Activated CD4-positive, alpha-beta T cell treated with anti-CD3 and anti-CD28 coated beads for 48 hours (primary cell): ENCODE results near the gene SPDYE2.
"Not testable (repeated sequence)": the region's sequence is repeated elsewhere in the genome, so short reads cannot be mapped to it uniquely, and the experiment has no call there.

Experiments
- DNase-seq: peaks from one replicate; pipeline ENCODE4 v3.0.0-alpha.2; 2020

Gene SPDYE2, protein sequence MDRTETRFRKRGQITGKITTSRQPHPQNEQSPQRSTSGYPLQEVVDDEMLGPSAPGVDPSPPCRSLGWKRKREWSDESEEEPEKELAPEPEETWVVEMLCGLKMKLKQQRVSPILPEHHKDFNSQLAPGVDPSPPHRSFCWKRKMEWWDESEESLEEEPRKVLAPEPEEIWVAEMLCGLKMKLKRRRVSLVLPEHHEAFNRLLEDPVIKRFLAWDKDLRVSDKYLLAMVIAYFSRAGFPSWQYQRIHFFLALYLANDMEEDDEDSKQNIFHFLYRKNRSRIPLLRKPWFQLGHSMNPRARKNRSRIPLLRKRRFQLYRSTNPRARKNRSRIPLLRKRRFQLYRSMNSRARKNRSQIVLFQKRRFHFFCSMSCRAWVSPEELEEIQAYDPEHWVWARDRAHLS

DNA sequence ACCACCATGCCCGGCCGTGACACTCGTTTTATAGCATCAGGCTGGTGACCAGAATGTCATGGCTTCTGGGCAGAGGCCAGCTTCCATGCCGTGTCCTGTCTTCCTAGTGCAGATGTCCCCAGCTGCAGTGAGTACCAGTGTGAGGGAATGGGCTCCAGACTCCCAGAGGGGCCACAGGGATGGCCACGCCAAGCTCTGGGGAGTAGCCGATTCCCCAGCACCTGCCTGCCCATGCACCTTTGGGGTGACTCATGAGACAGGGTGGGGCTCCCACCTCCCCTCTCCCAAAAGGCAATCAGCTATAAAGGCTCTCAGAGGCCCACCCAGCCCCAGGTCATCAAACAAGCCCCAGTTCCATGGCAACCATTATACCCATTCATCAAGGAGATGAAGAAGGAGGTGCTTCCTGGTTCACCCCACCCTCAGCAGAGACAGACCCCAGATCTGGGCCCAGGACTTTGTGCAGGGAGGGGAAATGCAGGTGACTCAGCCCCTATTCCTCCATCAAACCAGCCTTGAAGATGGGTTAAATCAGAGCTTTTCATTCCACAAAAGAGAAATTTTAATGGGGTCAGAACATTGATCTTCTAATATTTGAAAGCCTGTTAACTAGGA is at the start of gene SPDYE2:
Gene SPDYE2, plus strand, starts transcription at position 419 of the 615 bp plus-strand sequence. CDS start 2,030 bp downstream, outside the sequence.
- DNase-seq = not testable (repeated sequence)

DNA sequence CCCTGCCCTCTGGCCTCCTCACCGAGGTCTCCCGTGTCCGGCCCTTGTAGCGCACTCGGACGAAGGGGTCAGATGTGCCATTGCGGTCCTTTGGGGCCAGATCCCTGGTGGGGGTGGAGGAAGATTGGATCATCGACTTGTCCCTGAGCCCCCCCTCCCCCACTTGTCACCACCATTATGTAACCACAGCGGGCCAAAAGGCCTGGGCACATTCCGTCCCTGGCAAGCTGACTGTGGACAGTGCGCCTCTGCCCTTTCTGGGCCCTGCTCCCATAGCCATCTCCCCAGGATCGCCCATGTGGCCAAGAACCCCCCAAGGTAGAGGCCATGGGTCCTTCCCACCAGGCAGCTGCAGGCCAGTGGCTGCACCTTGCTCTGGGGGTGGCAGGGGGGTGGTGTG is 47.9 kb upstream of the SPDYE2 start:
- not testable (repeated sequence) for DNase-seq

DNA sequence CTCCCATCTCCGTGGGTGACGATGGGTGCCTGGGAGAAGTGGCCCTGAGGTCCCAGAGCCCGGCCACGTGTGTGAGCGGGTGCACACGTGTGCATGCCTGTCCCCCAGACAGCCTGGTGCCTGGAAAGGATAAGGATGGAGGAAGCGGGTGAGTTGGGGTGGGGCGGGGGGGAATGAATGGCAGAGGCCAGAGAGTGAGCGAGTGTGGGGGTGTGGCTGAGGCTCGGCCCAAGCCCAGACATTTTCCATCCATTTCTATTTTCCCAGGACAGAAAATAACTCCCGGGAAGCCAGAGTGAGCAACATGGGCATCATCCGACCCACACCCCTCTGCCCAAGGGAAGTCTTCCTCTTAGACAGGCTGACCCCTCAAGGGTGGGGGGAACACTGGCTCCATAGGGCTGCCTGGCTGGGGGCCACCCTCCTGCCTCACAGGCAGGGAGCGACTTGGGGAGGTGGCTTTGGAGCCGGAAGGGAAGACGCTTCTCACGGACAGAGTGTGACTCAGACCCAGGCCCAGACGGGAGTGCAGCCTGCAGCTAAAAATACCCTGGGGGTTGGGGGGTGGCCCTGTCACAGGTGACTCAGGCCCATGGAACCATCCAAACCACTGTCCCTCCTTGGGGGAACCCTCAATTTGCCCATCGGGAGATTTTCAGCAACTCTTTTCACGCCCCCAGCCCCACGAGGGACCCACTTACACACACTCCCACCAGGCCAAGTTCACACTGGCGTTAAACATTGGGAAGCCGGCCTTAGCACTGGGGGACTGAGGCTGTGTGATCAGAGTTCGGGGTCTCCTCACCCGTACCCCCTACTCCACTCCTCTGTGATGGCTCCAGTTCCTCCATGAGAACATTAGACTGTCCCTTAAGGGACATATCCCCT is 45.5 kb upstream of the SPDYE2 start:
- DNase-seq = not testable (repeated sequence)

DNA sequence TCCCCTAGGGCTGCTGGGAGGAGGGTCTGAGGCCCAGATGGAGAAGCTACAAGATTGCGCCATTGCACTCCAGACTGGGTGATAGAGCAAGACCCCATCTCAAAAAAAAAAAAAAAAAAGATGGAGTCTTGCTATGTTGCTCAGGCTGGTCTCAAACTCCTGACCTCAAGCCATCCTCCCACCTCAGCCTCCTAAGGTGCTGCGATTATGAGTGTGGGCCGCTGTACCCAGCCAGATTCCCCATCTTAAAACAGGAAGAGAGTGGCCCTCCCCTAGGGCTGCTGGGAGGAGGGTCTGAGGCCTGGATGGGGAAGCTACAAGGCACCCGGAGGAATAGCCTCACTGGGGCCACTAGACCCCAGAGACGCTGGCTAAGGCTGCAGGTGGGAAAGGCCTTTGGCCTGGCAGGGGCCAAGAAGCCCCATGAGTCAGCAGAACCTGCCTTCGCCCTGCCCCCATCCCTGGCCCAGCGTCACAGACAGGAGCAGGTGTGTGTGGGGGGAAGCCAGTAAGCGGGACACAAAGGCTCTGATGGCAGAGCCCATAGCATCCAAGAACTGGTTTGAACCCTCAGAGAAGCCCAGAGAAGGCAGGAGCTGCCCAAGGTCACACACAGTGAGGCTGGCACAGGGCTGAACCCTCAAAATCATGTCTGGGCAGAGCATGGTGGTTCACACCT is 43.5 kb upstream of the SPDYE2 start:
- DNase-seq = not testable (repeated sequence)

DNA sequence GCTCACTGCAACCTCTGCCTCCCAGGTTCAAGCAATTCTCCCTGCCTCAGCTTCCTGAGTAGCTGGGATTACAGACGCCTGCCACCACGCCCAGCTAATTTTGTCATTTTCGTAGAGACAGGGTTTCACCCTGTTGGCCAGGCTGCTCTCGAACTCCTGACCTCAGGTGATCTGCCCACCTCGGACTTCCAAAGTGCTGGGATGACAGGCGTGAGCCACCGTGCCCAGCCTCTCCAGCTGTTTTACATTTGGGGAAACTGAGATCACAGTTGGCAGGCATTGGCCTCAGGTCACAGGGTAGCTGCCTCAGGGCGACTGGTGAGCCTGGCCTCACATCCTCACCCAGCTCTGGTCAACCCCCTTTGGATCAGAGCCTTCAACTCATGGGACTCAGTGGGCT is 40.5 kb upstream of the SPDYE2 start:
- DNase-seq = not testable (repeated sequence)

DNA sequence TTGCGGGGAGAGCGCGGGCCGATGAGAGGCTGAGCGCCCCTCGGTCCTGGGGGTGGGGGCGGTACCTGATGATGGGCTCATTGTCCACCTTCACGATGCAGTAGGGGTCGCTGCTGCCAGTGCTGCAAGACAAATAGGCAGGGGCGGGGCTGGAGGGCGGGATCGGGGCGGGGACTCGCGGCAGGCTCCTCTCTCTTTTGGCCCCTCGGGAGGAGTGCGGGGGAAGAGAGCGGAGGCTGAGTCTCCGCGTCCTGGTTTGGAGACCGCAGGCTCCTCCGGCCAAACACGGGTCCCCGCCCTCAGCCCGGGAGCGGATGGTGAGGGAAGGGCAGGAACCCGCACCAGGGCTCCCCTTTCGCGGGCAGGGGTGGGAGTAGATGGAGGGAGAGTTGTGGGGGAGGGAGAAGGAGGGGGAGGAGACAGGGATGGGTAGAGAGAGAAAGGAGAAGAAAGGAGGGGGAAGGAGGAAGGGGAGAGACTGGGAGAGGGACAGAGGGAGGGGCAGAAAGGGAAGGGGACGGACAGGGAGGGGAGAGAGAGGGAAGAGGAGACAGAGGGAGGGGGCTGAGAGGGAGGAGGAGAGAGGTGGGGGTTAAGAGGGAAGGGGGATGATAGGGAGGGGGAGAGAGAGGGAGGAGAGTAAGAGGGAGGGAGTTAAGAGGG is 39.0 kb upstream of the SPDYE2 start:
- not testable (repeated sequence) for DNase-seq

DNA sequence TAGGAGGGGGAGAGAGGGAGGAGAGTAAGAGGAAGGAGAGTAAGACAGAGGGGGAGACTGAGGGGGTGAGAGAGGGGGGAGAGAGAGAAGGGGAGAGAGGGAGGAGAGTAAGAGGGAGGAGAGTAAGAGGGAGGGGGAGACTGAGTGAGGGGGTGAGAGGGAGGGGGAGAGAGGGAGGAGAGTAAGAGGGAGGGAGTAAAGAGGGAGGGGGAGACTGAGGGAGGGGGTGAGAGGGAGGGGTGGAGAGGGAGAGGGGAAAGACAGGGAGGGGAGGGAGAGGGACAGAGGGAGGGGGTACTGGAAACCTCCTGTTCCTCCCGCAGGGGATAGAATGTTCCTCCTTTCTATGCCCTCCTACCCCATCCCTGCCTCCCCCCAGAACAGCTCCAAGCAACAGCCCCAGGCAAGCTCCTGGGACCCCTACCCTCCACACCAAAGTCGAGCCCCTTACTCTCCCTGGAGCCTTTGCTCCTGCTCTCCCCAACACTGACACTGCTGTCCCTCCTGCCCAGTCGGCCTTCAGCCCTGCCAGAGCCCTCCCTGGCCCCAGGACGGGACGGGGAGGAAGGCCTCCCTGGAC is 38.3 kb upstream of the SPDYE2 start:
- not testable (repeated sequence) for DNase-seq

DNA sequence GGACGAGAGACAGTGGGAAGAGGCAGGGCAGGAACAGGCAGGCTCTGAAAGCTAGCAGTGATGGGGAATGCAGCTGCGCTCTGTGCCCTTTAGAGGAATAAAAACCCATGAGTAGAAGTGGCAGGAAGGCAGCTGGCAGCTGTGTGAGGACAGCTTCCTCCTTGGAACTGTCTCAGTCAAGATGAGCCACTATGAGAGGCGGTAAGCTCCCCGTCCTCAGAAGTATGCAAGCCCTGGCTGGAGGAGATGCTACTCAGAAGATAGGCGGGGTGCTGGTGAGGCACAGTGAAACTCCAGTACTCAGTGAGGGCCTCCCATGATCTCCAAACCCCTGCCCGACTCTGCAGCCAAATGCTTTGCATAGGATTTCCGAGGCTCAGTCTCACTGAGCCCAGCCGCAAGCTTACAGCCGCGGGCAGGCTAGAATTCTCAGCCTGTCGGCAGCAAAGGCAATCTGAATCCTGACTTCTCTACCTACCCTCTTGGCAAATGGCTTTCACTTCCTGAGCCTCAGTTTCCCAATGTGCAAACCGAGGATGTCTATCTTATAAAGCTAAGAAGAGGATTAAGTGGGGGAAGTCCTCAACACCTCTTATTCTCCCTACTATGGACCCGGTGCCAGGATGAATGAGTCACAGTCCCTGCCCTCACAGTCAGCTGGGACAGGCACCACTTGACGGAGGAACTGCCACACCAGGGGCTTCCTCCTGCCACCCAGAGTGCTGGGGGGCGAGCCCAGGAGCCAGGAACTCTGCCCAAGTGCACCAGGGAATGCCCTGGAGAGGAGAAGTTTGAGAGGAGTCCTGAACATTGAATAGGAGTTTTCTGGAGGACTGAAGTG is 35.9 kb upstream of the SPDYE2 start:
- DNase-seq = not testable (repeated sequence)

DNA sequence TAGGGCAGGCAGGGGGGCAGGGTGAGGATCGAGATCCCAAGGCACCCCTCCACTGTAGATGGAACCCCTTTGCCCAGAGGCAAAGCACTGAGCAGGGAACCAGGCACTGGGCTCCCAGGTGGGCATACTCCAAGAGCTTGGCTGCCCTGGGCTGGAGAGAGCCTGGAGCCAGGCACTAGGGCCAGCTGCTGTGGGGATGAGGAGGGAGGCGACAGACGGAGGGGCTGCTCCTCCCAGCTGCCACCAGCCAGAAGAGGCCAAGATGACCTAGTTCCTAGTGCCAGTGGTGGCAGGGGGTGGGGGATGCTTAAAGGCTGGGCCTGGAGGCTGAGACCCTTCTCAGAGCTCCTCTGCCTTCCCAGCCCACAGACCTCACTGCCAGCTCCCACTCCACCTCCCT is 35.1 kb upstream of the SPDYE2 start:
- DNase-seq = not testable (repeated sequence)

DNA sequence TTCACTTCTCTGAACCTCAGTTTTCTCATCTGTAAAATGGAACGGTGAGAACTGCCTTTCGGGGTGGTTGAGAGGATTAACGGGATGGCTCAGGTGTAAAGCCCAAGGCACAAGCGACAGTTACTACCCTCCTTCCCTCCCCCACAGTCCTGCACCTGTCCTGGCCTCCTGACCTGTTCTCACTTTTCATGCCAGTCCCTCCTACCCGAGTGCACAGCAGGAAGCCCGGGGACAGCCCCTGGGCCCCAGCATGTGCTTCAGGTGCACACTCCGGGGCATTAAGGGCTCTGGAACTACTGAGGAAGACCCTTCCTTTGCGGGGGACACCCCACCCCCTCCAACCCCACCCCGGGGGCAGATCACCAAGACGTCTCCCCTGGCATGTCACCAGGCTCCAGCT is 34.1 kb upstream of the SPDYE2 start:
- not testable (repeated sequence) for DNase-seq

DNA sequence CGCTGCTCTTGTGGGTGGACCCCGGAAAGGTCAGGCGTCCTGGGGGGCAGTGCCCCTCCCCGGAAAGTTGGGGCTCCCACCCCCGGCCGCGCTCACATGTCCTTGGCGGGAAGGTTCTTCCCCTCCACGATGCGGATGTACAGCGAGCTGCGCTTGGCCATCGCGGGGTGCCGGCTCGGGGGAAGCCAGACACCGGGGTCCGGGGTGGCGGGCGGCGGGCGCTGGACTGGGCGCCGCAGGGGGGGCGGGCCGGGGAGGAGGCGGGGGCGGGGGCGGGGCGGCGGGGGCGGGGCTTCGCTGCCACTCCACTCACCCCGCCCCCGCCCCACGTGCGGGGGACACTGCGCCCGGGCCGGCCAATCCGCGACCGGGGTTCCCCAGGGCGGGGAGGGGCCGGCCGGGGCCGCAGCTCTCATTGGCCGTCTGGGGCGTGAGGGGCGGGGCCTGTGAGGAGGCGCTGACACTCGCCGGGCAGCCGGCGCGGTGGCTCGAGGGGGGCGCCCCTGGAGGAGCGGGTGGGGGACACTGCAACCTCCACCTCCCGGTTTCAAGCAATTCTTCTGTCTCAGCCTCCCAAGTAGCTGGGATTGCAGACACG is 33.4 kb upstream of the SPDYE2 start, which contains the start of gene RASA4B:
Gene RASA4B, minus strand, starts transcription at position 228 of the 598 bp plus-strand sequence. Its CDS starts 67 bp downstream, at position 161.
- not testable (repeated sequence) for DNase-seq

DNA sequence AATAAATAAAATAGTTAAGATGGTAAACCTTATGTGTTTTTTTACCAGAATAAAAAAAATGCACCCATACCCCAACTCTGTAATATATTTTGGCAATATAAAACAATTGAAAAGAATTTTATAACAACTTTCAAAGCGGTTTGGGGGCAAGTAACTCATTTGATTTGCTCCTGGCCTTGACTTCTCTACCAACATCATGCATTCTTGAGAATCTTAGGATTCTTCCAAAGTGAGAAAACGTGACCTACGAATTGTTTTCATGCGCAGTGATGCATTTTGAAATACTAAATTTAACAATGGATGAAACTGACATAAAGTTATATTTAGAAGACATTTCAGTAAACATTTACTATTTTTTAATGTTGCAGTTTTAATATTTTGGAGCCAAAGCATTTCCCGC is 30.2 kb upstream of the SPDYE2 start:
- not testable (repeated sequence) for DNase-seq

DNA sequence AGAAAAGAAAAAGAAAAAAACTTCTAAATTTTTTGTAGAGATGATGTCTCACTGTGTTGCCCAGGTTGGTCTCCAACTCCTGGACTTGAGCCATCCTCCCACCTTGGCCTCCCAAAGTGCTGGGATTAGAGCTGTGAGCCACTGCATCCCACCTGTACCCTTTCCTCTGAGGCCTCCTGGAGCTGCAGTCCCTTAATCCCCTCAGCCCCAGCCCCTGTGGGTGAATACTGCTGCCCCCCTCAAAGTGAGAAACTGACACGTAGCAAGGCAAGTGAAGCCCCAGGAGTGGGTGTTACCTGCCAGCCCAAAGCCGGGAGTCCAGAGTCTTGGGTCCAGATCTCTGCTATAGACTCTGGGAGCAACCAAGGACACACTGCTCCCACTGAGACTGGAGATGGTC is 26.2 kb upstream of the SPDYE2 start:
- not testable (repeated sequence) for DNase-seq

DNA sequence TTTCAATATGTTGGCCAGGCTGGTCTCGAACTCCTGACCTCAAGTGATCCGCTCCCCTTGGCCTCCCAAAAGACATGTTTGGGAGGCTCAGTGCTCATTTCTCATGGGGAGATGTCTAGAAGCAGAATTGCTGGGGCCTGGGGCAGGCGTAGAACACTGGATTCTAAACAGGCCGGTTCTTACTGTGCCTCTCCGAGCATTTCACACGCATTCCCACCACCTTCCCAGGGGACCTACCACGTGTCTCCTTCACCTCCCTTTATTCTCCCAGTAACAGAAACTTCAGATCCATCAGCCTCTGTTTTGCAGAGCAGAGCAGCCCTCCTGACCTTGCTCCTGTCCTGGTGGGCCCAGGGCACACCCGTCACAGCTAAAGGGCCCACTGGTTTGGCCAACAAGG is 23.8 kb upstream of the SPDYE2 start:
- not testable (repeated sequence) for DNase-seq

DNA sequence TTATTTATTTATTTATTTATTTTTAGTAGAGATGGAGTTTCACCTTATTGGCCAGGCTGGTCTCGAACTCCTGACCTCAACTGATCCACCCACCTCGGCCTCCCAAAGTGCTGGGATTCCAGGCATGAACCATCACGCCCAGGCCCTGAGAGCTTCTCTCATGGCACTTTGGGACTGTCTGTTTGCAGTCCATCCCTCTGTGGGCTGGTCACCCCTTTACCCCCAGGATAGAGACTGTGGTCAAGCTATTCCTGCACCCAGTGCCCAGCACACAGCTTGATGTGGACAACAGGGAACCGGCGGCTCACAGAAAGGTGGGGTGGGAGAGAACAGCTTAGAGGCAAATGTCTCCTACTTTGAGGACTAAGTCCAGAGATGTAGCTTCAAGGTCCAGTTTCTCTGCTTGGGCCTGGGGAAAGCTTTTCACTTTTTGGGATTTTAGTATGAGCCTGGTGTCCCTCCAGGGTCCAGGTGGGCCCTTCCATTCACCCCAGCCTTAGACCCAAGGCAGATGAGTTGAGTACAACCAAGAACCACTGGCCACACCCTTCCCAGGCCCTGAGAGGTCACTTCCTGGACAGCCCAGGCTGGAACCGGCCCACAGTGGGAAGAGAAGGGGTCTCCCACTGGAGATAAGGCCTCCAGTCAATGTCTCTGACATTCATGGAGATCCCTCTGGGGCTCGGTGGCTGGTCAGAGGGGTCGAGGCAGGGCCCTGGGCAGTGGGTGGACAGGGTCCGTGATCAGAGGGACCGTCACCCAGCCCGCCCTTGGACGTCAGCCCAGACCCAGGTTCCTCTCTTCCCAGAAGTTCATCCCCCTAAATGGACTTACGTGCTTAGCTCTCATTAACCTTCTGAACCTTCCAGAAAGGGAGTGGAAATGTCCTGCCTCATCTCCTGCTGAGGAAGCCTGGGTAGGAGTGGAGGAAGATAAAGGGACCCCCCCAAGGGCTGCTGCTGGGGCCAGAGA is 22.9 kb upstream of the SPDYE2 start:
- DNase-seq = not testable (repeated sequence)

DNA sequence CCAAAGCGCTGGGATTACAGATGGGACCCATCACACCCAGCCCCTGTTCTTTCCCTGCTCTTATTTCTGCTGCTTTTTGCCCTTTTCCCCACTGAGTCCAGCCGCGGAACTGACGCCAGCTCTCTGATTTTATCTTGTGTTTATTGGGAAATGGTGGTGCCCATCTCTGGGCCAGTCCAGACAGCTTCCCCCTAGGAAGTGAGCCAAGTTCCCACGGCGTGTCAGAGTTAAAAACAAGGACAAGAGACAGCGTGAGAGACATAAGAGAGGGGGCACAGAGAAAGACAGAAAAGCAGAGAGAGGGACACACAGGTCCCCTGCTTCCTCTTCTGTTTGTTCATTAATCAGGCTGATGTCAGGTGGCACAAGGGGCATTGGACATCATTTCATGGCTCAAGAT is 19.4 kb upstream of the SPDYE2 start:
- not testable (repeated sequence) for DNase-seq

DNA sequence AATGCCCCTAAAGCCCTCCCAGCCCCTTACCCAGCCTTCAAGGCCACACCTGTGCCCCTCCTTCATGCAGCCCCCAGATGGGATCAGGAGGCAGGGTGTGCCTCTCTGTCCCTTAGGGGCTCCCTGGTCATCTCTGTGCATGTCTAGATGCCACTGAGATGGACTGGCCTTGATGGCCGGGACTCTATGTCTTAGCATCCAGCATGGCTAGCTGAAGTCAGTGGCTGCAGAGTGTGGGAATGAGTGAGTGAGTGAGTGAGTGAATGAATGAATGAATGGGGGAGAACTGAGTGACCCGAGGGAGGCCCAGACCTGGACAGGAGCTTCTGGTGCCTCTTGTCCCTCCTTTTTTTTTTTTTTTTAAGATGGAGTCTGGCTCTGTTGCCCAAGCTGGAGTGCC is 18.9 kb upstream of the SPDYE2 start:
- DNase-seq = not testable (repeated sequence)

DNA sequence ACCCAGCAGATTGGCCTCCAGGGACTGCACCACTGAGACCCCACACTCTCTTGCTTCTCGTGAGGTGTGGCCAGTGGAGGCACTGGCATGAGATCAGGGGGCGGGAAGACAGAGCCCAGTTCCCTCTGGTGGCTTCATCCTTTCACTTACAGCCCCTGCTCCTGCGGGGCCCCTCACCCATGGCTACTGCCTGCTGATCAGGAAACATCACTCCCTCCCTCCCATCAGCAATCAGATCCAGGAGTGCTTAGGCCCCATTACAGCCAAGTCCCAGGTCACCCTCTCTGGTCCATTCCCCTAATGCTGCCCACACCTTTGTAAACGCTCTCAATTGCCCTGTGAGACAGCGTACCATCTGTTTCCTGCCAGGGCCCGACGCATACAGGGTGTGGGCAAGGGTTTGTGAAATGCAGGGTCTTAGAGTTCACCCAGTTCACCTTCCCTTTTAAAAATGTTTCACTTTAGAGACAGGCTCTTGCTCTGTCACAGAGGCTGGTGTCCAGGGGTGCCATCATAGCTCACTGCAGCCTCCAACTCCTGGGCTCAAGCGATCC is 15.9 kb upstream of the SPDYE2 start:
- not testable (repeated sequence) for DNase-seq
